Smooth muscle cell (in vitro differentiated cells): ENCODE measurements around the gene TRIM72. TPM values are rescaled to one million over a fixed set of nuclear protein-coding genes. Genes with fewer than 3 reads are reported as not detected.
"Not testable (repeated sequence)": the region's sequence is repeated elsewhere in the genome, so short reads cannot be mapped to it uniquely, and the experiment has no call there.

ENCODE experiments used
- DNase-seq: peaks from one replicate; lab custom pipeline; 2025; ENCODE audit not compliant: unreplicated experiment; lab: John Stamatoyannopoulos, UW
- H2AFZ ChIP-seq: fragments of 200-600 bp; sonication (generic); 2 replicates; pipeline ENCODE4 v1.6.0; 2016; ENCODE audit warnings: antibody characterized with exemption, low read depth, mild to moderate bottlenecking
- H3F3A ChIP-seq: fragments of 200-600 bp; sonication (generic); 2 replicates; pipeline ENCODE4 v1.6.0; 2017; ENCODE audit warnings: antibody characterized with exemption, low read depth
- H3K27ac ChIP-seq: fragments of 200-600 bp; sonication (generic); 2 replicates; pipeline ENCODE4 v1.5.1; 2016; ENCODE audit warnings: low read depth, mild to moderate bottlenecking
- H3K27me3 ChIP-seq: fragments of 200-600 bp; sonication (generic); 2 replicates; pipeline ENCODE4 v1.6.1; 2016; ENCODE audit warnings: low read depth, mild to moderate bottlenecking
- H3K36me3 ChIP-seq: fragments of 200-600 bp; sonication (generic); 2 replicates; pipeline ENCODE4 v1.5.1; 2016; ENCODE audit warnings: low read depth
- H3K4me1 ChIP-seq: fragments of 200-600 bp; sonication (generic); 2 replicates; pipeline ENCODE4 v1.5.1; 2016; ENCODE audit warnings: low read depth
- H3K4me2 ChIP-seq: fragments of 200-600 bp; sonication (generic); 2 replicates; pipeline ENCODE4 v1.6.0; 2016; ENCODE audit warnings: mild to moderate bottlenecking
- H3K4me3 ChIP-seq: fragments of 200-600 bp; sonication (generic); 2 replicates; pipeline ENCODE4 v1.5.1; 2016; ENCODE audit warnings: mild to moderate bottlenecking
- H3K79me2 ChIP-seq: fragments of 200-600 bp; sonication (generic); 2 replicates; pipeline ENCODE4 v1.6.0; 2016; ENCODE audit warnings: low read depth, mild to moderate bottlenecking
- H3K9ac ChIP-seq: fragments of 200-600 bp; sonication (generic); 2 replicates; pipeline ENCODE4 v1.6.0; 2016; ENCODE audit warnings: low read depth
- H3K9me3 ChIP-seq: fragments of 200-600 bp; sonication (generic); replicated peaks from 2 replicates; pipeline ENCODE4 v1.5.1; 2016; ENCODE audit warnings: low read depth
- H4K20me1 ChIP-seq: fragments of 200-600 bp; sonication (generic); 2 replicates; pipeline ENCODE4 v1.6.0; 2016; ENCODE audit warnings: low read depth
- CTCF ChIP-seq: fragments of 200-600 bp; sonication (generic); IDR thresholded peaks from 2 replicates; pipeline ENCODE4 v1.5.1; 2017; ENCODE audit warnings: borderline replicate concordance, mild to moderate bottlenecking, antibody characterized with exemption; ENCODE audit not compliant: insufficient read depth, poor library complexity, severe bottlenecking
- WGBS: methylation state at CpG from one replicate; pipeline ENCODE4 v1.1.7; 2016; ENCODE audit warnings: low lambda C conversion rate; 5-methylcytosine and 5-hydroxymethylcytosine counted together
- polyA plus RNA-seq: library from polyadenylated mRNA; unstranded; fragments of >200 nt; fragmentation: Nextera tagmentation; extraction: Ambion mirVana; gene quantifications from 2 replicates; pipeline ENCODE4 v1.2.1, GENCODE V29; 2016
- total RNA-seq: library from RNA; depleted of rRNA; stranded (reverse); fragments of >200 nt; gene quantifications from 2 replicates; pipeline ENCODE4 v1.2.3, GENCODE V29; 2014

TRIM72 gene
- total and polyA plus RNA-seq, 2 experiments from 2014 or later, result 0.04 to 0.07 TPM

- DNase-seq, result no peak
- no peak overlapping the region for H3K9ac ChIP-seq
- H3K4me1 ChIP-seq, result no peaks in the 10 kb centered on the region
- no peaks in the 10 kb centered on the region for H3K36me3 ChIP-seq
- no peak overlapping the region for H3K4me2 ChIP-seq
- H3K9me3 ChIP-seq, result no peaks in the 10 kb centered on the region
- H3K27me3 ChIP-seq, result no peaks in the 10 kb centered on the region
- H3K27ac ChIP-seq, result no peak overlapping the region
- no peaks in the 10 kb centered on the region for H4K20me1 ChIP-seq
- no peaks in the 10 kb centered on the region for H3K79me2 ChIP-seq
- no peak overlapping the region for H2AFZ ChIP-seq
- H3K4me3 ChIP-seq, result no peak overlapping the region
- no peak for TF ChIP-seq CTCF
- 90% methylated on average over 15 of the region's 15 CpGs for WGBS
- H3F3A ChIP-seq, result no peaks in the 10 kb centered on the region
These were observed 61.2 kb downstream of the TRIM72 start for GRCh38 chr16:31274831-31275816.

GRCh38 chr16:31276600-31276999 lies 62.7 kb downstream of the TRIM72 start:
- Histone ChIP-seq H4K20me1 (no peaks in the 10 kb centered on the region), H3K4me2 (no peak overlapping the region), H3K9ac (no peak overlapping the region), H3K36me3 (no peaks in the 10 kb centered on the region), H3K79me2 (no peaks in the 10 kb centered on the region), H3K4me1 (no peaks in the 10 kb centered on the region), H3K27ac (no peak overlapping the region), H3F3A (no peaks in the 10 kb centered on the region), H2AFZ (no peak overlapping the region), H3K27me3 (no peaks in the 10 kb centered on the region), H3K4me3 (no peak overlapping the region), H3K9me3 (no peaks in the 10 kb centered on the region)
- no peak for TF ChIP-seq CTCF
- DNase-seq, result no peak
- WGBS, result 82% methylated on average over 5 of the region's 5 CpGs

GRCh38 chr16:31277659-31278260 lies 63.8 kb downstream of the TRIM72 start:
- Histone ChIP-seq H3K4me1 (no peaks in the 10 kb centered on the region), H3F3A (no peaks in the 10 kb centered on the region), H3K79me2 (no peaks in the 10 kb centered on the region), H3K9ac (no peak overlapping the region), H3K4me2 (no peak overlapping the region), H3K4me3 (no peak overlapping the region), H3K27ac (no peak overlapping the region), H2AFZ (no peak overlapping the region), H3K36me3 (no peaks in the 10 kb centered on the region), H4K20me1 (no peaks in the 10 kb centered on the region), H3K27me3 (no peaks in the 10 kb centered on the region), H3K9me3 (no peaks in the 10 kb centered on the region)
- DNase-seq, result no peak
- WGBS, result 94% methylated on average over 17 of the region's 17 CpGs
- TF ChIP-seq CTCF, result no peak

- H3K79me2 ChIP-seq, H3K36me3 ChIP-seq, H2AFZ ChIP-seq, H3K9ac ChIP-seq, H3K4me1 ChIP-seq, DNase-seq, H3F3A ChIP-seq, H3K4me3 ChIP-seq, H3K27me3 ChIP-seq, H3K9me3 ChIP-seq, H4K20me1 ChIP-seq, H3K4me2 ChIP-seq, H3K27ac ChIP-seq: not testable (repeated sequence)
- 91% methylated on average over 4 of the region's 4 CpGs for WGBS
These were observed 64.9 kb downstream of the TRIM72 start for GRCh38 chr16:31278853-31279252.
